A549 (cell line): Measurements from ENCODE around the gene CEBPZ. TPM values are rescaled to one million over a fixed set of nuclear protein-coding genes. Genes with fewer than 3 reads are reported as not detected.
"Not testable (repeated sequence)": the region's sequence is repeated elsewhere in the genome, so short reads cannot be mapped to it uniquely, and the experiment has no call there.

Experiments
- ATAC-seq, 2 experiments: fragments of 200-7000 bp in 1 of 2; fragments of >200 bp in 1 of 2; cut with Nextera tagmentation in 1 of 2; cut with Tn5 transposase in 1 of 2; 3 replicates each; pipeline versions ENCODE4 v1.8.0 to v1.9.1; 2018 to 2020; ENCODE audit warnings: mild to moderate bottlenecking in 1 of 2, moderate library complexity in 1 of 2
- CTCF ChIA-PET: fragments of 300-600 bp; sonication (Branson Sonifier 250); formaldehyde crosslinking; extraction: SDS; loops from one replicate; lab custom pipeline; 2021; ENCODE audit warnings: antibody characterized with exemption, inconsistent platforms; lab: Yijun Ruan, JAX
- POLR2A ChIA-PET: fragments of 350-600 bp; formaldehyde crosslinking; extraction: SDS; loops from one replicate; lab custom pipeline; 2021; ENCODE audit warnings: antibody characterized with exemption, inconsistent platforms; lab: Yijun Ruan, JAX
- DNase-seq, 2 experiments: peaks; one replicate each; pipeline versions ENCODE4 v3.0.0 to v3.0.0-alpha.2; 2011 to 2016; ENCODE audit warnings: low read depth in 1 of 2, low spot score in 1 of 2
- FAIRE-seq: peaks from 2 replicates; lab custom pipeline; 2011; peaks lifted over from hg19 to GRCh38; lab: Jason Lieb, UNC
- H3K27ac ChIP-seq, 2 experiments: fragments of >200 bp; sonication (Bioruptor Twin); formaldehyde crosslinking; 3 replicates each; pipeline ENCODE4 v1.5.1; 2016 to 2017
- H3K4me1 ChIP-seq: fragments of >200 bp; sonication (Bioruptor Twin); formaldehyde crosslinking; 3 replicates; pipeline ENCODE4 v1.6.1; 2016
- H3K4me2 ChIP-seq: fragments of >200 bp; sonication (Bioruptor Twin); formaldehyde crosslinking; 3 replicates; pipeline ENCODE4 v1.6.1; 2016
- H3K4me3 ChIP-seq: fragments of >200 bp; sonication (Bioruptor Twin); formaldehyde crosslinking; 3 replicates; pipeline ENCODE4 v1.5.1; 2016
- H3K9me3 ChIP-seq: fragments of >200 bp; sonication (Bioruptor Twin); formaldehyde crosslinking; 3 replicates; pipeline ENCODE4 v1.6.1; 2016
- BCL3 ChIP-seq: fragments of >200 bp; sonication (Bioruptor Twin); formaldehyde crosslinking; IDR thresholded peaks from 3 replicates; pipeline ENCODE4 v1.6.1; 2016
- CEBPB ChIP-seq, 2 experiments: fragments of >200 bp in 1 of 2; sonication (Bioruptor Twin) in 1 of 2; formaldehyde crosslinking in 1 of 2; IDR thresholded peaks; 2 replicates each; pipeline ENCODE4 v1.6.1; 2012 to 2016
- EP300 ChIP-seq, 2 experiments: fragments of >200 bp; sonication (Bioruptor Twin); formaldehyde crosslinking; IDR thresholded peaks; 2 replicates in 1 of 2; 3 replicates in 1 of 2; pipeline ENCODE4 v1.6.1; 2016 to 2017
- ESRRA ChIP-seq: fragments of 150-350 bp; IDR thresholded peaks from 2 replicates; pipeline ENCODE4 v1.6.1; 2014; ENCODE audit warnings: mild to moderate bottlenecking, low read length, borderline replicate concordance
- FOSB ChIP-seq: fragments of 250-450 bp; sonication (Bioruptor Pico); IDR thresholded peaks from 2 replicates; pipeline ENCODE4 v1.5.0; 2020; ENCODE audit warnings: mild to moderate bottlenecking, moderate library complexity
- FOSL2 ChIP-seq, 2 experiments: fragments of 450-650 bp in 1 of 2; fragments of >200 bp in 1 of 2; sonication (Bioruptor Twin) in 1 of 2; formaldehyde crosslinking; IDR thresholded peaks; 2 replicates each; pipeline versions ENCODE4 v1.5.0 to v1.6.1; 2016 to 2020; ENCODE audit warnings: mild to moderate bottlenecking in 1 of 2, moderate library complexity in 1 of 2
- FOXS1 ChIP-seq: fragments of 250-450 bp; sonication (Bioruptor Pico); IDR thresholded peaks from 2 replicates; pipeline ENCODE4 v1.5.0; 2020; ENCODE audit warnings: mild to moderate bottlenecking, moderate library complexity
- GATA3 ChIP-seq: IDR thresholded peaks from 2 replicates; pipeline ENCODE4 v1.6.1; 2012; ENCODE audit warnings: borderline replicate concordance
- HEYL ChIP-seq: fragments of 250-450 bp; sonication (Bioruptor Pico); IDR thresholded peaks from 2 replicates; pipeline ENCODE4 v1.8.0; 2021; ENCODE audit warnings: mild to moderate bottlenecking, moderate library complexity
- HOXB5 ChIP-seq: fragments of 250-450 bp; sonication (Bioruptor Pico); IDR thresholded peaks from 2 replicates; pipeline ENCODE4 v1.5.0; 2020; ENCODE audit warnings: mild to moderate bottlenecking, moderate library complexity
- KDM1A ChIP-seq: fragments of 200-600 bp; sonication (generic); IDR thresholded peaks from 2 replicates; pipeline ENCODE4 v1.6.1; 2016; ENCODE audit warnings: low read depth, mild to moderate bottlenecking
- MAZ ChIP-seq: fragments of 150-350 bp; IDR thresholded peaks from 2 replicates; pipeline ENCODE4 v1.6.1; 2014; ENCODE audit warnings: antibody characterized with exemption, low read depth, low read length, borderline replicate concordance
- NPAS2 ChIP-seq: fragments of 250-450 bp; sonication (Bioruptor Pico); IDR thresholded peaks from 2 replicates; pipeline ENCODE4 v1.8.0; 2022; ENCODE audit warnings: mild to moderate bottlenecking, moderate library complexity, borderline replicate concordance
- PBX3 ChIP-seq: IDR thresholded peaks from 2 replicates; pipeline ENCODE4 v1.6.1; 2012
- POLR2AphosphoS2 ChIP-seq: conservative IDR thresholded peaks from 2 replicates; pipeline ENCODE4 v1.6.1; 2012; ENCODE audit warnings: low read length, improper control_type of control experiment, inconsistent platforms
- RARB ChIP-seq: fragments of 250-450 bp; sonication (Bioruptor Pico); IDR thresholded peaks from 2 replicates; pipeline ENCODE4 v1.8.0; 2021; ENCODE audit warnings: mild to moderate bottlenecking, moderate library complexity
- RFX5 ChIP-seq: fragments of 450-650 bp; IDR thresholded peaks from 2 replicates; pipeline ENCODE4 v1.7.1; 2014; ENCODE audit warnings: antibody characterized with exemption, mild to moderate bottlenecking, moderate library complexity
- WGBS: methylation state at CpG from one replicate; pipeline ENCODE4 v1.1.6; 2017; ENCODE audit errors: missing lambda C conversion rate; 5-methylcytosine and 5-hydroxymethylcytosine counted together
- polyA plus RNA-seq, 4 experiments: library from polyadenylated mRNA; depleted of rRNA in 3 of 4; stranded (reverse); fragments of >200 nt; fragmentation: RNase III in 1 of 4; extraction: RNeasy Plus Mini Kit Qiagen cat#74134 plus additional on column Dnase treatment in 1 of 4; gene quantifications; 2 replicates in 3 of 4; 3 replicates in 1 of 4; pipeline ENCODE4 v1.2.3, GENCODE V29; 2011 to 2017
- TF ChIP-seq, protein P1 (sequence below): fragments of 250-450 bp; sonication (Bioruptor Pico); IDR thresholded peaks from 2 replicates; pipeline ENCODE4 v1.5.0; 2020; ENCODE audit warnings: low read depth, mild to moderate bottlenecking, moderate library complexity
- TF ChIP-seq, protein P2 (sequence below): IDR thresholded peaks from 2 replicates; pipeline ENCODE4 v1.6.1; 2012; ENCODE audit warnings: low read depth, borderline replicate concordance

Gene CEBPZ
- polyA plus RNA-seq, 2 of the 4 experiments (the other 2 are of a cell fraction): 70.9 to 71.5 TPM

DNA sequence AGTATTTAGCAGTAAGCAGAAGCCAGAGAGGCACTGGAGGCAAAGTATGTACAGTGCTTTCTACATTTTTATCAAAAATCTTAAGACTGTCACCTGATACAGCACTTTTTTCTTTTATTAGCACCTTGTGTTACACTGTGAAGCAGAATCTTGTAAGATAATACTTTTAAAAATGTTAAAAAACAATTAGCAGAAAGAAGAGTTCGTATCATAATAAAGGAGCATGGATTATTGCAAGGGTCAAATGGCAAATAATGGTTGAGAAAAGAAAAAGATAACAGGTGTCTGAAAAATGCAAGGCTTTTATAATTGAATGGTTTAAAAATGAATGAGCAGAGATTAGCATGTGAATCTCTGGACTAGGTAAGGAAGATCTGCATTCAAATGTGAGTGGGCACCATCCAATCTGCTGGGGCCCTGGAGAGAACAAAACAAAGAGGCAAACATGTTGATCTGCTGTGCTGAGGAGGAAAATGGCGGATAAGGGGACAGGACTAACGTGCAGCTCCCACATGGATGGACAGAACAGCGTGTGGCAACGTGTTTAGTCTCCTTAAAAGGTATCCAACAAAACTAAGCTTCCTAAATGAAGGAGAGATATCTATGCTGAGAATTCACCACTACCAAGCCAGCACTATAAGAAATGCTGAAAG lies 25.6 kb downstream of the CEBPZ start:
- WGBS: 90% methylated on average over 5 of the region's 5 CpGs
- DNase-seq (no peak), ATAC-seq (no peak), FAIRE-seq (peak; percentile 28)
- no peak overlapping the region for H3K4me2 ChIP-seq
- H3K9me3 ChIP-seq: peaks cover 53% of the 10 kb centered on the region
- no peak overlapping the region for H3K27ac ChIP-seq
- no peak overlapping the region for H3K4me3 ChIP-seq
- ChIA-PET CTCF (interaction anchor here (1.1 kb wide), 1 partner anchor 26 kb away, joined by 3 read pairs; the partner anchor contains the start of genes CEBPZ and NDUFAF7), POLR2A (no interaction called here)
- TF ChIP-seq GATA3 (no peak), PBX3 (no peak), RARB (no peak), FOSL2 (IDR thresholded peaks at IDR 0.05) (no peak), FOSL2 (CRISPR knock-in tag; IDR thresholded peaks at IDR 0.05) (no peak), NPAS2 (CRISPR knock-in tag) (no peak), HOXB5 (no peak), MAZ (no peak), CEBPB (IDR thresholded peaks at IDR 0.05) (no peak), KDM1A (no peak), FOSB (CRISPR knock-in tag) (no peak), FOXS1 (CRISPR knock-in tag) (no peak), BCL3 (no peak), HEYL (CRISPR knock-in tag) (no peak), RFX5 (no peak), ESRRA (no peak), POLR2AphosphoS2 (no peak)
- TF ChIP-seq, protein P1, sequence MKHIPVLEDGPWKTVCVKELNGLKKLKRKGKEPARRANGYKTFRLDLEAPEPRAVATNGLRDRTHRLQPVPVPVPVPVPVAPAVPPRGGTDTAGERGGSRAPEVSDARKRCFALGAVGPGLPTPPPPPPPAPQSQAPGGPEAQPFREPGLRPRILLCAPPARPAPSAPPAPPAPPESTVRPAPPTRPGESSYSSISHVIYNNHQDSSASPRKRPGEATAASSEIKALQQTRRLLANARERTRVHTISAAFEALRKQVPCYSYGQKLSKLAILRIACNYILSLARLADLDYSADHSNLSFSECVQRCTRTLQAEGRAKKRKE (CRISPR knock-in tag): no peak
- TF ChIP-seq, protein P2, sequence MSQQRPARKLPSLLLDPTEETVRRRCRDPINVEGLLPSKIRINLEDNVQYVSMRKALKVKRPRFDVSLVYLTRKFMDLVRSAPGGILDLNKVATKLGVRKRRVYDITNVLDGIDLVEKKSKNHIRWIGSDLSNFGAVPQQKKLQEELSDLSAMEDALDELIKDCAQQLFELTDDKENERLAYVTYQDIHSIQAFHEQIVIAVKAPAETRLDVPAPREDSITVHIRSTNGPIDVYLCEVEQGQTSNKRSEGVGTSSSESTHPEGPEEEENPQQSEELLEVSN: no peak
- TF ChIP-seq, all 56 proteins: peak for 0
- H3K4me1 ChIP-seq: no peaks in the 10 kb centered on the region

- H3K27ac ChIP-seq, H3K4me1 ChIP-seq, DNase-seq, H3K4me2 ChIP-seq, ATAC-seq, CTCF ChIA-PET, H3K4me3 ChIP-seq, FAIRE-seq: not testable (repeated sequence)
- WGBS: 83% methylated on average over 8 of the region's 8 CpGs
- POLR2A ChIA-PET: interaction anchor here (0.6 kb wide), 1 partner anchor 14 kb away, joined by 3 read pairs; no protein-coding TSS in a partner anchor
- peaks cover 53% of the 10 kb centered on the region for H3K9me3 ChIP-seq
Observed at GRCh38 chr2:37205071-37205661, 26.2 kb downstream of the CEBPZ start.

DNA sequence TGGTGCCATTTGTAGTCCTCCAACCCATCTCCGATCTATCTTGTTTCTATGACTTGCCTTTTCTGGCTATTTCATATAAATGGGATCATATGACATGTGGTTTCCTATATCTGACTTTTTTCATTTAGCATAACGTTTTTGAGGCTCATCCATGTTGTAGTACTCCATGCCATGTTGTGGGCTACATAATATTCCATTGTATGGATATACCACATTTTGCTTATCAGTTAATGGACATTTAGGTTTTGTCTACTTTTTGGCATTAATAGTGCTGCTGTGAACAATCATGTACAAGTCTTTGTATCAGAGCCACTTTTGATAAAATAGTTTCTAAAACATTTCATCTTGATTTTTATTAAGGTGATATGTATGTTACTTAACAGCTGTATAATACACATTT lies 27.7 kb downstream of the CEBPZ start:
- WGBS: 76% methylated on average over 2 of the region's 2 CpGs
- peak; percentile 70 for FAIRE-seq
- POLR2A ChIA-PET: interaction anchor here (0.5 kb wide), 1 partner anchor 10 kb away, joined by 3 read pairs; no protein-coding TSS in a partner anchor

More for the DNA sequence above, 27.7 kb downstream of the CEBPZ start:
- H3K9me3 ChIP-seq: peaks cover 45% of the 10 kb centered on the region
- H3K4me1 ChIP-seq: no peaks in the 10 kb centered on the region
- ATAC-seq (no peak), DNase-seq (no peak)
- TF ChIP-seq EP300 (IDR thresholded peaks at IDR 0.05): no peak
- peak; percentile 38; the same call in 1 of the 2 replicates for TF ChIP-seq KDM1A
- CTCF ChIA-PET: interaction anchor here (1.3 kb wide), 1 partner anchor 10 kb away, joined by 3 read pairs; no protein-coding TSS in a partner anchor
- no peak overlapping the region for H3K4me2 ChIP-seq
- no peak overlapping the region for H3K27ac ChIP-seq
- H3K4me3 ChIP-seq: no peak overlapping the region
